ENCODE results near the gene SPEF2. TPM values are rescaled to one million over a fixed set of nuclear protein-coding genes. Genes with fewer than 3 reads are reported as not detected.

Gene SPEF2, protein sequence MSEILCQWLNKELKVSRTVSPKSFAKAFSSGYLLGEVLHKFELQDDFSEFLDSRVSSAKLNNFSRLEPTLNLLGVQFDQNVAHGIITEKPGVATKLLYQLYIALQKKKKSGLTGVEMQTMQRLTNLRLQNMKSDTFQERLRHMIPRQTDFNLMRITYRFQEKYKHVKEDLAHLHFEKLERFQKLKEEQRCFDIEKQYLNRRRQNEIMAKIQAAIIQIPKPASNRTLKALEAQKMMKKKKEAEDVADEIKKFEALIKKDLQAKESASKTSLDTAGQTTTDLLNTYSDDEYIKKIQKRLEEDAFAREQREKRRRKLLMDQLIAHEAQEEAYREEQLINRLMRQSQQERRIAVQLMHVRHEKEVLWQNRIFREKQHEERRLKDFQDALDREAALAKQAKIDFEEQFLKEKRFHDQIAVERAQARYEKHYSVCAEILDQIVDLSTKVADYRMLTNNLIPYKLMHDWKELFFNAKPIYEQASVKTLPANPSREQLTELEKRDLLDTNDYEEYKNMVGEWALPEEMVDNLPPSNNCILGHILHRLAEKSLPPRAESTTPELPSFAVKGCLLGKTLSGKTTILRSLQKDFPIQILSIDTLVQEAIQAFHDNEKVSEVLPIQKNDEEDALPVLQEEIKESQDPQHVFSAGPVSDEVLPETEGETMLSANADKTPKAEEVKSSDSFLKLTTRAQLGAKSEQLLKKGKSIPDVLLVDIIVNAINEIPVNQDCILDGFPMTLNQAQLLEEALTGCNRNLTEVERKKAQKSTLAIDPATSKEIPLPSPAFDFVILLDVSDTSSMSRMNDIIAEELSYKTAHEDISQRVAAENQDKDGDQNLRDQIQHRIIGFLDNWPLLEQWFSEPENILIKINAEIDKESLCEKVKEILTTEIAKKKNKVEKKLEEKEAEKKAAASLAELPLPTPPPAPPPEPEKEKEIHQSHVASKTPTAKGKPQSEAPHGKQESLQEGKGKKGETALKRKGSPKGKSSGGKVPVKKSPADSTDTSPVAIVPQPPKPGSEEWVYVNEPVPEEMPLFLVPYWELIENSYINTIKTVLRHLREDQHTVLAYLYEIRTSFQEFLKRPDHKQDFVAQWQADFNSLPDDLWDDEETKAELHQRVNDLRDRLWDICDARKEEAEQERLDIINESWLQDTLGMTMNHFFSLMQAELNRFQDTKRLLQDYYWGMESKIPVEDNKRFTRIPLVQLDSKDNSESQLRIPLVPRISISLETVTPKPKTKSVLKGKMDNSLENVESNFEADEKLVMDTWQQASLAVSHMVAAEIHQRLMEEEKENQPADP (N-terminal part only)
- total RNA-seq, result 0.98 and 2.8 TPM in 2 replicates

DNA sequence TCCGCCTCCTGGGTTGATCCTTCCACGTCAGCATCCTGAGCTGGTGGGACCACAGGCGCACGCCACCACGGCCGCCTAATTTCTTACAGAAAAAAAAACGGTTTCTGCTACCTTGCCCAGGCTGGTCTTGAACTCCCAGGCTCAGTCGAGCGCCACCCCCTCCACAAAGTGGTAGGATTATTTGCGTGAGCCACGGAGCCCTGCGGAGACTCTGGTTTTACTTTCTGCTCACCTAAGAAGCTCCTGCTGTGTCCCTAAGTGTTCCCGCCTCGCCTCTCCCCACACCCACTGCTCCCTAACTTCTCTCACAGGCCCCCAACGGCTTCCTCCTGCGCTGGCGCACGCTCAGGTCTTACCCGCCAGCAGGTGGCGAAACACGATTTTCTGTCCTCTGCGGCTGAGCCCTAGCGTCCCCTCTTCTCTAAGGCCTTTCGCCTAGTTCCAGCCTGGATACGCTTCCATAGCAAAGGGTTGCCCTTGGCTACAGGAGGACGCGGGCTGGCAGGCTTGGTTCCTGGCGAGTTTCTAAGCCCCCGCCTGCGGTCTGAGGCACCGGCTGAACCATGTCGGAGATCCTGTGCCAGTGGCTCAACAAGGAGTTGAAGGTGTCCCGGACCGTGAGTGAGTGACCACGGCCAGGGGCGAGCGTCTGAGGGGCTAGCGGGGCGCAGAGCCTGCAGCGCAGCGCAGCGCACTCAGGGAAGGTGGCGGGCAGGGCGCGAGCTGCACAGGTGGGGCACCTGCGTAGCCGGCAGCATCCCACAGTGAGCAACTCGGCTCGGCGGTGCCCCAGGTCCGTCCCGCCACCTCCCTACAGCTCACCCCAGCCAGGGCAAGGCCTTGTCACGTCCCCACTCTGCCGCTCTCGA is at the start of gene SPEF2:
Gene SPEF2 (plus strand): TSS at position 429 of the 869 bp plus-strand sequence. CDS start 135 bp downstream, at position 564.

DNA sequence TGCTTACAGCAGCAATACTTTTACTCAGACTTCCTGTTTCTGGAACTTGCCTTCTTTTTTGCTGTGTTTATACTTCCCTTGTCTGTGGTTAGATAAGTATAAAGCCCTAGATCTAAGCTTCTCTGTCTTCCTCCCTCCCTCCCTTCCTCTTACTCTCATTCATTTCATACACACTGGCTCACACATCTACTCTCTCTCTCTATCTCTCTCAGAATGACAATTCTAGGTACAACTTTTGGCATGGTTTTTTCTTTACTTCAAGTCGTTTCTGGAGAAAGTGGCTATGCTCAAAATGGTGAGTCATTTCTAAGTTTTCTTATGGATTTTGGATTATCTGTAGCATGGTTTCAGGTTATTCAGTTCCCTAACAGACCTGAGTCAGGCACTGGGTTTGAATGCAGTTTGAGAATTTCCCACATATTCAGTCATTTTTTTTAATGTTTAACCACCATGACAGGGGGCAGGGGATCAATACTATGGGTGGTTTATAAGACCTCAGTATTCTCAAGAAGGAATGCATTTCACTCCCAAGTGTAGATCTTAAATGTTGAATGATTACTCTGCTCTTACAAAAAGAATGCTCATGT is 239.2 kb downstream of the SPEF2 start, which contains the start of gene IL7R:
Gene IL7R (plus strand): TSS at position 127 of the 587 bp plus-strand sequence. CDS start 87 bp downstream, at position 214.

Other genes starting within 250 kb of the SPEF2 start
- 0.06 TPM in 1 of 2 replicates, not detected in the other for gene IL7R, start 239.0 kb downstream of the SPEF2 start, total RNA-seq

Measured in cardiac ventricle fibroblast (primary cell).